Mucosa of descending colon (tissue), 3 donors: ENCODE measurements around the gene L1CAM. TPM values are rescaled to one million over a fixed set of nuclear protein-coding genes. Genes with fewer than 3 reads are reported as not detected.
A peak's percentile ranks its signal among the peaks of the same experiment; 100 is the strongest.

ENCODE experiments used
- ATAC-seq: fragments of 200-7000 bp; cut with Tn5 transposase; one replicate; pipeline ENCODE4 v1.9.1; 2020; ENCODE audit warnings: mild to moderate bottlenecking, moderate library complexity
- DNase-seq, 3 donors: peaks; one replicate each; pipeline ENCODE4 v3.0.0-alpha.2; 2020
- H3K36me3 ChIP-seq: fragments of 200-600 bp; one replicate; pipeline ENCODE4 v1.8.0; 2021; ENCODE audit warnings: low read depth, mild to moderate bottlenecking
- H3K4me1 ChIP-seq: fragments of 200-600 bp; one replicate; pipeline ENCODE4 v1.8.0; 2021; ENCODE audit warnings: low read depth, mild to moderate bottlenecking
- H3K4me3 ChIP-seq: fragments of 200-600 bp; one replicate; pipeline ENCODE4 v1.8.0; 2021; ENCODE audit warnings: mild to moderate bottlenecking
- H3K9me3 ChIP-seq: fragments of 200-600 bp; one replicate; pipeline ENCODE4 v1.8.0; 2021; ENCODE audit warnings: mild to moderate bottlenecking
- intact Hi-C, 2 donors: fragments of 100-400 bp; cut with DNase I in 1 of 2; cut with micrococcal nuclease in 1 of 2; formaldehyde crosslinking; loops; one replicate each; pipeline versions ENCODE4 v1.11.0 to v1.11.1; 2022; cut with DNase I, micrococcal nuclease
- total RNA-seq, 3 donors: library from RNA; stranded (reverse); fragmentation: NEBNext Ultra II Directional in 2 of 3; extraction: Animal tissue kit (Norgen Biotek cat#: 25700) in 2 of 3; gene quantifications; one replicate each; pipeline versions ENCODE4 v1.2.1 to v1.2.4, GENCODE V29; 2021 to 2023
- TF ChIP-seq, protein P1 (sequence below): fragments of 200-600 bp; IDR thresholded peaks from one replicate; pipeline ENCODE4 v1.8.0; 2022; ENCODE audit warnings: antibody characterized with exemption, mild to moderate bottlenecking
- donor health status: DM: no; HTN: no; CAD: no; lungs with moderate emphysema.
- donor health status: DM: no; HTN: no; CAD: no.
- donor health status: DM: no; HTN: yes; CAD: no.

Gene L1CAM
- total RNA-seq, 3 donors from 2014 or later: 3.0 to 66.9 (median 7.0) TPM

DNA sequence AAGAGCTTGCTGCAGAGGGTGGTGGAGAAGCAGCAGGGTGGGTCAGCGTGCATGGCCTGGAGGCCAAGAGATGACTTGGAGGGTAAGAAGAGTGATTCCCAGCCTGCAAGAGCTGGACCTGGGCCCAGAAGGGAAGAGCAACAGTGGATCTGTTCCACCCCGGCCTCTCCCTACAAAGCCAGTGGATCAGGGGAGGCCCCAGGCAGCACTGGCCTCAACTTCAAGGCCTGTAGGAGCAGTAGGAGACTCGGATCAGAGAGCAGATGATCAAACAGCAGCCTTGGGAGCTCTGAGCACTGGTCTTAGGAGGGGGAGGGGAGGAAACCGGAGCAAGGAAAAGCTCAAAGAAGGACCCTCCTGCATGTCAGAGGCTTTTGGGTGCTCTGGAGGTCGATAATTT is 7.6 kb downstream of the L1CAM start:
- Histone ChIP-seq H3K4me1 (no peaks in the 10 kb centered on the region), H3K36me3 (no peaks in the 10 kb centered on the region), H3K4me3 (no peak overlapping the region), H3K9me3 (no peaks in the 10 kb centered on the region)
- TF ChIP-seq, protein P1, sequence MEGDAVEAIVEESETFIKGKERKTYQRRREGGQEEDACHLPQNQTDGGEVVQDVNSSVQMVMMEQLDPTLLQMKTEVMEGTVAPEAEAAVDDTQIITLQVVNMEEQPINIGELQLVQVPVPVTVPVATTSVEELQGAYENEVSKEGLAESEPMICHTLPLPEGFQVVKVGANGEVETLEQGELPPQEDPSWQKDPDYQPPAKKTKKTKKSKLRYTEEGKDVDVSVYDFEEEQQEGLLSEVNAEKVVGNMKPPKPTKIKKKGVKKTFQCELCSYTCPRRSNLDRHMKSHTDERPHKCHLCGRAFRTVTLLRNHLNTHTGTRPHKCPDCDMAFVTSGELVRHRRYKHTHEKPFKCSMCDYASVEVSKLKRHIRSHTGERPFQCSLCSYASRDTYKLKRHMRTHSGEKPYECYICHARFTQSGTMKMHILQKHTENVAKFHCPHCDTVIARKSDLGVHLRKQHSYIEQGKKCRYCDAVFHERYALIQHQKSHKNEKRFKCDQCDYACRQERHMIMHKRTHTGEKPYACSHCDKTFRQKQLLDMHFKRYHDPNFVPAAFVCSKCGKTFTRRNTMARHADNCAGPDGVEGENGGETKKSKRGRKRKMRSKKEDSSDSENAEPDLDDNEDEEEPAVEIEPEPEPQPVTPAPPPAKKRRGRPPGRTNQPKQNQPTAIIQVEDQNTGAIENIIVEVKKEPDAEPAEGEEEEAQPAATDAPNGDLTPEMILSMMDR: no peak
- no peak for ATAC-seq
- DNase-seq: no peak
- intact Hi-C loops: no loop called here

DNA sequence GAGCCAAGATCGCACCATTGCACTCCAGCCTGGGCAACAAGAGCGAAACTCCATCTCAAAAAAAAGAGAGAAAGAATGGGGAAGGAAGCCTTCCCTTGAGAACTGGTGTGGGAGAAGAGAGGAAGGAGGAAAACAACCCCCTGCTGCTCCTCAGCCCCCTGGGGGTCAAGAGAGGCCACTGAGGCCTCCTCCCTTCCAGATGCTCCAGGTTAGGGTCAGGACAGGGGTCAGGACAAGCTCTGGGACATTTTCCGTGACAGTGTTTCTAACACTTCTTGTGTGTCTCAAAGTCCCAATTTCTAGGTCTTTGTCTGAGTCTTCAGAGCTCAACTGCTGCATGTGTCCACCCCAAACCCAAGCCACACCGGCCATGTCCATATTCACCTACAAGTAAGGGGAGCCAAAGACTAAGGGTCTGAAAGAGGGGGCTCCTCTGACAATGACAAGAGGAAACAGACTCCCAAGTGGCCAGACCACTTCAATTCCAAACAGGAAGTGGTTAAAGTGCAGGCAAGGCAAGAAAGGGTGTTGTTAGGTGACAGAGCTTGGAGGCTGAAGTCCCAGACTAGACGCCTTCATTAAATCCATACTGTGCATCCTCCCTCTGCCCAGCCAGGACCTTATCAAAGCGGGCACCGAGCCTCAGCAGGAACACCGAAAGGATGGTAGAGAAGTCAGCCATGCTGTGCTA is 8.3 kb downstream of the L1CAM start:
- no peaks in the 10 kb centered on the region for H3K4me1 ChIP-seq
- DNase-seq (no peak), ATAC-seq (no peak)
- no peaks in the 10 kb centered on the region for H3K9me3 ChIP-seq
- intact Hi-C loops: no loop called here
- TF ChIP-seq, protein P1: no peak
- no peak overlapping the region for H3K4me3 ChIP-seq
- H3K36me3 ChIP-seq: no peaks in the 10 kb centered on the region

DNA sequence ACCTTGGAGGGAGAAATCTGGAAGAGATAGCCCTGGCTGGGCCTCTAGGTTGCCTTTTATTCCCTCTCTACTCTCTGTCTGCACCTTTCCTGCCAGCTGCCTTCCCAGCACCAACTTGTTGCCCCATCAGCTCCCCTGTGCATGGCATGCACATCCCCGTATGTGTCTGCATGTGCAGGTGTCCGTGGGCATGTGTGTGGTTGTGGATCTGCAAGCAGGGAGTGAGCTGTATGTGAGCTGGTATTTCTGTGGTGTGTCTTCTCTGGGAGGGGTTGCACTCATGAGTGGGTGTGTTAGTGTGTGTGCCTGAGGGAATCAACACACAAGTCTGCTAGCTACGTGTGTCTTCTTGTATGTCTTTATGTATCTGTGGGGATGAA is 9.9 kb downstream of the L1CAM start:
- TF ChIP-seq, protein P1: no peak
- Histone ChIP-seq H3K9me3 (no peaks in the 10 kb centered on the region), H3K4me3 (no peak overlapping the region), H3K36me3 (no peaks in the 10 kb centered on the region), H3K4me1 (no peaks in the 10 kb centered on the region)
- no peak for ATAC-seq
- DNase-seq: no peak
- intact Hi-C loops: no loop called here

DNA sequence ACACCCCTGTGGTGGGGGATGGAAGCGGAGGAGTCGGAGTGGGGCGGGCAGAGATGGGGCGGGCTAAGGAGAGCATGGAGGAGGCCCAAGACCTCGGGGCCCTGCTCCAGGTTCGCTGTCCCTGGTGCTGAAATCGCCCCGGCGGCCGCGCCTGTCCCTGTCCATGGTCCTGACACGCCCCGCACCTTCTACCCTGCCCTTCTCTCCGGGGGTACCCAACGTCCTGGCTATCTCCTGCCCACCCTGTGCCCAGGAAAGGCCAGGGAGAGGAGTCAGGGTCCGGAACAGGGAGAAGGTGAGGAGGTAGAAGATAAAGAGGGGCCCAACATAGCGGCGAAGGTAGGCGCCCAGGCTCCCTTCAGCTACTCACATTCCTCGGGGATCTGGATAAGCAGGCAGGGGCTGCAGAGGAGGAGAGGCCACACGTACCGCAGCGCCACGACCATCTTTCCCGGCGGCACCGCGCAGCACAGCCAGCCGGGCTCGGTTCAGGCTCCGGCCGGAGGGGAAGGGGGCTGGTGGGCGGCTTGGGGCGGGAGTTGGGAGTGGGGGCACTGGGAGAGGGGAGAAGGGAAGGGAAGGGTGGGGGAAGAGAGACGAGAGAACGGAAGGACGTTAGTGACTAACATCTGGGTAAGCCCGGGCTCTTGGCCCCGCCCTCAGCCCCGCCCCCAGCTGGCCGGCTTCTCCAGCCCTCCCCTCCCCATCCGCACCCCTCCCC is 10.4 kb downstream of the L1CAM start:
- no peaks in the 10 kb centered on the region for H3K4me1 ChIP-seq
- TF ChIP-seq, protein P1: no peak
- ATAC-seq (peak; percentile 83), DNase-seq (peak in 2 of 3 donors; percentile 60 to 72)
- intact Hi-C loops: no loop called here
- H3K9me3 ChIP-seq: no peaks in the 10 kb centered on the region
- H3K36me3 ChIP-seq: no peaks in the 10 kb centered on the region
- H3K4me3 ChIP-seq: no peak overlapping the region

DNA sequence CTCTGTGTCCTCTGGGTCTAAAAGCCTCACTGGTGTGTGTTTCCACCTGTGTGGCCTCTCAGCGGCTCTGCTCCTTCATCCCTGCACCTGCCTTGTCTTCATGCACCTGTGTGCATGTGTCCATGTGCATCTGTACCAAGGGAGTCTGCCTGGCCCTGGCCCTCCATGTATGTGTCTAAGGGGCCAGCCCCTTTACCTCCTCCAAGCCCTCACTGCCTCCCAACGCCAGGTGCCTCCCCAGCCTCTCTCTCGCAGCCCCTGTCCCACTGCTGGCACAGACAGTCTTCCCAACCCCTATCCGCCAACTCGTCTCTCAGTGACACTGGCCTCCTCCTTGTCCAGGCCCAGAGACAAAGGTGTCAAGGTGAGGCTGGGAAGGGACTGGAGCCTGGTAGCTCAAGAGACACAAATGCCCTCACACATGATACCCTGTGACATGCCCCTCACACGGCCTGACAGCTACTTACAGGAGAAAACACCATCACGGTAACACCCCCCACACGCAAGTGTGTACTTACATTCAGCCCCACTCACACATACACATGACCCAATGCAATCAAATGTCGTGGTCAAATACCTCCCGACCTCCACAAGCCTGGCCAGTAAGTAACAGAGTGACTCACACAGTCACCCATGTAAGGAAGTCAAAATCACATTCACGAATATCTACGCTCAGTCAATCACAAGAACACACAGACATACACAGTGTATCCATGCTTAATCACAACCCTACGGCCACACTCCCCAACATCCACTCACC is 11.4 kb downstream of the L1CAM start:
- intact Hi-C loops: no loop called here
- DNase-seq (no peak), ATAC-seq (no peak)
- no peaks in the 10 kb centered on the region for H3K4me1 ChIP-seq
- no peaks in the 10 kb centered on the region for H3K9me3 ChIP-seq
- TF ChIP-seq, protein P1: no peak
- no peaks in the 10 kb centered on the region for H3K36me3 ChIP-seq
- no peak overlapping the region for H3K4me3 ChIP-seq
